Stimulated activated CD4-positive, alpha-beta T cell treated with anti-CD3 and anti-CD28 coated beads, Interleukin-4, amount 100 ng/mL, for 24 hours (primary cell): Measurements from ENCODE around the gene DUOXA2.
A peak's percentile ranks its signal among the peaks of the same experiment; 100 is the strongest.
"Not testable (repeated sequence)": the region's sequence is repeated elsewhere in the genome, so short reads cannot be mapped to it uniquely, and the experiment has no call there.

Source experiments
- DNase-seq: peaks from one replicate; pipeline ENCODE4 v3.0.0-alpha.2; 2020

DUOXA2 gene

GRCh38 chr15:45118131-45118588 lies 4.0 kb downstream of the DUOXA2 start:
- DNase-seq = peak; percentile 89

DNA sequence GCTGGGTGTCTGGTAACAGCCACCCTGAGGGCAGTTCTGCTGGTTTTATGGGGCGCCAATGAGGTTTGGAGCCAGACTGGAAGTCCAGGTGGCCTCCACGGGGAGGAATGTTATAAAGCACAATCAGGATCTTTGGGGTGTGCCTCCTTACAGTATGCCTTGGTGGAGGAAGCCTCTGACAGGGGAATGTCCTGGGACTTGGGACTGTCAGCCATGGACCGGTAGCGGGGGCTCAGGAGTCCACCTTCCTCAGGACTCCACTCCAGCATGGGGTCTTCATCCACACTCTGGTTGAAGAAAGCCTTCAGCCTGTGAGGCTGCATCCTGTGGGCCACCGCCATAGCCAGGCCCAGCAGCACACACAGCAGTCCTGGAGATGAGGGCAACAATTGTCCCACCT lies 4.9 kb downstream of the DUOXA2 start:
- no peak for DNase-seq

GRCh38 chr15:45120081-45120972 lies 6.2 kb downstream of the DUOXA2 start:
- DNase-seq = no peak

GRCh38 chr15:45121020-45121419 lies 6.9 kb downstream of the DUOXA2 start:
- no peak for DNase-seq

DNA sequence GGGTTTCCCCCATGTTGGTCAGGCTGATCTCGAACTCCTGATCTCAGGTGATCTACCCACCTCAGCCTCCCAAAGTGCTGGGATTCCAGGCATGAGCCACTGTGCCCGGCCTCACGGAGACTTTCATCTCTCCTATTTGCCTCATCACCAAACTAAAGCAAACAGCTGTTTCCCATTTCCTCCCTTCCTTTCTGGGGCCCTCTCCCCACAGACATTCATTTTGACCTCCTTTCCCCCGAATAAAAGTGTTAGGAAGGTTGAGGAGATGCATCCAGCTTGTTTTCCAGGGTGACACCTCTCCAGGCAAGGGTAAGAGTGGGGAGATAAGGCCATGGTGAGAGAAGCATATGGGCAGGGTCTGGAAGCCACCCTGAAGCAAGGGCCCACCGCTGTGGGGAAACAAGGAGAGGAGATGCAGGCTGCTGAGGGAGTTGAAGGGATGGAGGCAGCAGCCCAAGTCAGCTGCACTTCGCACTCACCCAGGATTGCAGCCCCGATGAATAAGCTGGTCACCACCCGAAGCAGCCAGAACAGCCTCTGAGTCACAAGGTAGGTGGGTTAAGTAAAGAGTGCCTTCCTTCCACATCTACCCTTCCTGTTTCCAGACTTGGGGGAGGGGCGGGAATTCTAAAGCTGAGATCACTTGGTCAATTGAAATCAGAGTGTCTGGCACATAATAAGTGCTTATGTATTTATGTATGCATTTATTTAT lies 7.7 kb downstream of the DUOXA2 start:
- no peak for DNase-seq

DNA sequence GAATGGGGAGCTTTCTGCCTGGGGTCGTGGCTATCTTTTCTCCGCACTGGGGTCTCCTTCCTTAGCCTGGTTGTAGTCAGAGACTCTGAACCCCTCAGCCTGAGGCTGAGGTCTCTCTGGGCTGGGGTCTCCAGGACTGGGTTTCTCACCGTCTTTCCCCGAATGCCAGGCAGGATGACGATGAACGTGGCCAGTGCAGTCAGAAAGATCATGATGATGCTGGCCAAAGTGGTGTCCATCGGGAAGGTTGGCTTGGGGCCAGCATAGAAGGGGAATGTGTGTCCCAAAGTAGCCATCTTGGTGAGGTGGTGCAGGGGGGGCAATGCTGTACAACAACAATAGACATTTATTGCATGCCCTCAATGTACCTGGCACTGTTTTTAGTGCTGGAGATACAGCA lies 8.6 kb downstream of the DUOXA2 start:
- no peak for DNase-seq

DNA sequence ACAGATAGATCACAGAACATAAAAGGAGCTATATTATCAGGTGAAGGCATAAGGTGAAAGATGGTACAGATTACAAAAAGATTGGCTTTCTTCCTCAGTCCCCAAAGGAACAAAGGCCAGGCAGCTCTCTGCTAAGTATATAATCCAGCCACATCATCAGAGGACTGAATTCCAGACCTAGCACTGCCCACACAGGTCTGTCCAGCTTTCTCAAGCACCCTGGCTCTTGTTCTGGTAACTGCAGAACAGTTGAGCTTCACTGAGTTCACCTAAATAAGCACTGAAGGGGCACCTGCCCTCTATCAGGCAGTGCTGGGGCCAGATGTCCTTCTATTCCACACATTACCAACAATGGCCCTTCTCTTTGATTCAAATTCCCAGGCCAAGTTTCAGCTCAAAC lies 9.3 kb downstream of the DUOXA2 start:
- no peak for DNase-seq

DNA sequence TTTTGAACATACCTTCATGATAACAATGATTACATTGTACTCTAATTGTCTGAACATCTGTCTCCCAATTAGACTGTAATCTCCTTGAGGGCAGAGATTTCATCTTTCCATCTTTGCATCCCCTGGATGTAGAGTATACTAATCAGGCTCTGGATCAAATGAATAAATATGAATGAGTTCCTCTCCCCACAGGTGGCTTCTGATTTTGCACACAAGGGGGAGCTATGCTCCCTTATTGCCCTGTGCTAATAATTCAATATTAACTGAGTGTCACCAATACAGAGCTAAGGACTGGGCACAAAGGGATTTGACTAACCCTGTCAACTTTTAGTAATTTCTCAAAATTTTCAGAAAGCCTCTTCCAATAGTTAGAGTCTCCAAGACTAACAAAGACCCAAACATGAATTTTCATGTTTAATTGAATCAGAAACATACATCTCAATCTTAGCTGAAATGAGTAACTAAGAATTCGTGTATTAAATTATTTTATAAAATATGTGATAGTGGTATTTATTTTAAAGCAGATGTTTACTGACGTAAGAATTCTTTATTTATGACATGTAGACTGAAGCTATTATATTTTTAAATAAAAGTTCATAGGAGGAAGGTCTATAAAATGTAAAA lies 12.5 kb downstream of the DUOXA2 start:
- peak; percentile 36 for DNase-seq

- no peak for DNase-seq
Measured at GRCh38 chr15:45128971-45129639, 15.0 kb downstream of the DUOXA2 start.

DNA sequence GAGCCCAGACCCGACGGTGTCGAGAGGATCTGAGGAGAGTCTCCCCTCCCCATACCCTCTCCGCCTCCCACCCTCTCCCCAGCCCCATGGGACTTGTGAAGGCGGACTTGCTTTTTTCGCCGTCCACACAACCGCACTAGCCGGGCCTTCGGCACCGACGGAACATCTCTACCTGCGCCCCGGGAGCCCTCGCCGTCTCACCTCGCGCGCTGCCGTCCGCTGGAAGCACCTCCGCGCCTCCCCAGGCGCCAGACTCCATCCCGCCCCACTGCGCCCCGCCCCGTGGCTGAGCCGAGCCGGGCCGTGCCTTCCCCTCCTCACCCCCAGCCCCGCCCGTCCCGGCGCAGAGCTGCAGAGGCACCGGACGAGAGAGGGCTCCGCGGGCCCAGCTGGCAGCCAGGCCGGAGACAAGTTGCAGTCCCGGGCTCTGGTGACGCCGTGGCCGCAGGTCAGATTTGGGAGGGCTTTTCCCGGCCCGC lies 15.6 kb downstream of the DUOXA2 start, which contains the start of the genes DUOX1 and DUOXA1:
DUOX1 (plus strand) TSS at position 344 of the 479 bp plus-strand sequence. CDS start 1,973 bp downstream, outside the sequence.
DUOXA1 (minus strand) TSS at position 229 of the 479 bp plus-strand sequence. CDS start 6,865 bp downstream, outside the sequence.
- peak; percentile 22 for DNase-seq

DNA sequence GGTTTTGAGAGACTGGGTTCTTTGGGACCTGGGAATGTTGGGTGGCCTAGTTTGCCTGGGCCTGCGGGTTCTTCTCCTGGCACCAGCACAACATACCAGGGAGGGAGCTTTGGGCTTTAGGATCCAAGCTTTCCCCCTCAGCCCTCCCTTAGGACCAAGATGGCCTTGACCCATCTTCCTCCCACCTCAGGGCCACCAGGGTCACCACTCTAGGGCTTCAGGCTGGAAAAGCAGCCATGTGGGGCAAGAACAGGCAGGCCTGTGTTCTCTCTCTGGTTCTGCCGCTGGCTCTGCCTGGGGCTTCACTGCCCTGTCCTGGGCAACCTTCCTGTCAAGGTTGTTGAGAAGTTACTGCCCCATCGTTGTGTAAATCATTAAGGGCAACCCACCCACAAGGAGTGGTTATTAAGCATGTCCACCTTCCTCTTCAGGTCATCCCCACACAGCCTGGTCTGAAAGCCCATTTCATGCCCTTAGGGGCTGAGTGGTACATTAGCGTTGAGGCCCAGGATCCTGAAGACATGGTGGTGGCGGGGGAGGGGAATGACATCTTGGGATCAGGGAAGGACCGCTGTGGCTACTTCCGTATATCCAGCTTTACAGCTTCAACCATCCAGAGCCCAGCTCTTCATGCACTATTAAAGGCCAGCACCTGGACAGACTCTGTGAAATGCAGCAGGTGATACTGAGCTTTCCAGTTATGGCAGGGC lies 16.3 kb downstream of the DUOXA2 start:
- no peak for DNase-seq

- no peak for DNase-seq
Measured at GRCh38 chr15:45131510-45131909, 17.4 kb downstream of the DUOXA2 start.

GRCh38 chr15:45132844-45133560 lies 18.9 kb downstream of the DUOXA2 start:
- no peak for DNase-seq

DNA sequence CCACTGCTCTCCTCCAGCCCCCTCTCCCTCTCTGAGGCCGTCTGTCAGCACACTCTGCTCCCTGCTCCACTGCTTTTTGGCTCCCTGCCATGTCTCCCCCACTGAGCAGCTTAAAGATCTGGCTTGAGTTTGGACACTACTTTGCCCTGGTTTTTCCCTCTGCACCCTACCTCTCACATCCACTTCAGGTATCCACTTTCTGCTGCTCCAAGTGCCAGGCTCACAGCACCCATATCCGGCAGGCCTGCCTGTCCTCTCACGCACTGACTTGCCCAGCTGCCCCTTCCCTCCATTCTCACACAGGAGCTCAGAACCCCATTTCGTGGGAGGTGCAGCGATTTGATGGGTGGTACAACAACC lies 19.4 kb downstream of the DUOXA2 start:
- DNase-seq = no peak

DNA sequence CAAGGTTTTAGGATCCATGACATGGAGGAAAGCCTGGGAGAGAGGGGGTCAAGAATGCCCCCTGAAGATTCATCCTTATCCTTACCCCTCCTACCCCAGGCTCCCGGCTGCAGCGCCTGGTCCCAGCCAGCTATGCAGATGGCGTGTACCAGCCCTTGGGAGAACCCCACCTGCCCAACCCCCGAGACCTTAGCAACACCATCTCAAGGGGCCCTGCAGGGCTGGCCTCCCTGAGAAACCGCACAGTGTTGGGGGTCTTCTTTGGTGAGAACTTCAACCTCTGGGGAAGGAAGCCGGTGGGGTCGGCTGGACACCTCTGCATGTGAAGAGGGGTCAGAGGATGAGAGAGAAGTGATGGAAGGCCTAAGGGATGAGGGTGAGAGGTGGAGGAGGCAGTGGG lies 19.9 kb downstream of the DUOXA2 start:
- no peak for DNase-seq

GRCh38 chr15:45134682-45135604 lies 20.8 kb downstream of the DUOXA2 start:
- peak; percentile 16 for DNase-seq

DNA sequence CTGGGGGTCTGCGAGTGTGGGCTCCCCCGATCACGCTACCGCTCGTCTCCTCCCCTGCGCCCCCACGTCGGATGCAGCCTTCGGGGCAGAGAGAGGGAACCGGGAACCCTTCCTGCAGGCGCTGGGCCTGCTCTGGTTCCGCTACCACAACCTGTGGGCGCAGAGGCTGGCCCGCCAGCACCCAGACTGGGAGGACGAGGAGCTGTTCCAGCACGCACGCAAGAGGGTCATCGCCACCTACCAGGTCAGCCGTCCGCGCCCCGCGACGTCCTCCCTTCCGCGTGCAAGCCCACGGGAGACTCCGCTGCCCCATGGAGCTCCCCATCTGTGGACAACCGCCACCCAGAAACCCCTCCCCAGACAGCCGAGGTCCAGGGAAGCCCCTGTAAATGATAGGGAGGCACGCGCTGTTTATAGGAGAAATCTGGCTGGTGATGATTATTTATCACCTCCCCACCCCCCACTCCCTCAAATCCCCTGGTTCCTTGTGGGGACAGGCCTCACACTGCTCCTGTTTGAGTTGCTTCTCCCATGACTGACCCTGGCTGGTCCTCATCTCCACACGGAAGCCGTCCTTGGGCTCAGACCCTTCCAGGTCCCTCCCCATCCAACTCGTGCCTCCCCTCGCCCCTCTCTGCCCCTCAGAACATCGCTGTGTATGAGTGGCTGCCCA lies 21.7 kb downstream of the DUOXA2 start:
- DNase-seq = not testable (repeated sequence)

DNA sequence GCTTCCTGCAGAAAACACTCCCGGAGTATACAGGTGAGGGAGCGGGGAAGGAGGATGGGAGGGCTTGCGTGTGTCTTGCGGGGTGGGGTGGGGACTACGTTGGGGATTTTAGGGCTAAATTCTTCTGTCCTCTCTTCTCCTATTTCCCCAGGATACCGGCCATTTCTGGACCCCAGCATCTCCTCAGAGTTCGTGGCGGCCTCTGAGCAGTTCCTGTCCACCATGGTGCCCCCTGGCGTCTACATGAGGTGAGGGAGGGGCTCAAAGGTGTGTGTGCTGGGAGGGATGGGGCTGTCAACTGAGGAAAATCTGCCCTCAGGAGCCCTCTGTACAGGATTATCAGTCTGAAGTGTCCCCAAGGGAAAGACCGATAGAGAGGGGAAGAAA lies 22.2 kb downstream of the DUOXA2 start:
- no peak for DNase-seq

GRCh38 chr15:45137703-45138102 lies 23.6 kb downstream of the DUOXA2 start:
- DNase-seq = no peak
